ENCODE measurements around the gene MAP3K8. TPM values are rescaled to one million over a fixed set of nuclear protein-coding genes. Genes with fewer than 3 reads are reported as not detected.
A peak's percentile ranks its signal among the peaks of the same experiment; 100 is the strongest.

The MAP3K8 gene
- total and polyA plus RNA-seq, 11 donors: 3.6 to 39.0 (median 5.8) TPM

DNA sequence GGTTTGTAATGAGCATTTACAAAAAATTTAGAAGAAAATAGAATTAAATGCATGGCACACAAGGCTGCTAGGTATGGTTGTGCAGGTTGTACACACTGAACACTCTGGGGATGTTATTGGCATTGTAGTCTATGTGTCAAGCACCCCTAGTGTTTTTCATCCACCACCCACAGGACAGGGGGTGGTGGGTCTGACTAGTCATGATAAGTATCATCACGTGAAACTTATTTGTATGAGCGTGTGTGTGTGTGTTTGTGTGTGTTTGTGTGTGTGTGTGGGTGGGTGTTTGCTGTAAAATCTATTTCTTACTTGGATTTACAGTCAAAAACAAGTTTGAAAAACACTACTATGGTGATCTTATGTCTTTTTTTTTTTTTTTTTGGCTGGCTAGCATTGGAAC is 66.5 kb downstream of the MAP3K8 start:
- no peak for TF ChIP-seq CTCF (IDR thresholded peaks at IDR 0.05)
- TF ChIP-seq POLR2A (IDR thresholded peaks at IDR 0.05): no peak
- DNase-seq (no peak), ATAC-seq (no peak)
- no peak overlapping the region for H3K27ac ChIP-seq
- peaks cover 0 to 59% (median 0%) of the 10 kb centered on the region in 12 donors for H3K4me1 ChIP-seq
- H3K27me3 ChIP-seq: peaks cover 0 to 5% (median 0%) of the 10 kb centered on the region in 9 donors
- intact Hi-C loops (cut with DNase I): no loop called here
- no peaks in the 10 kb centered on the region for H3K36me3 ChIP-seq
- H3K4me3 ChIP-seq: no peak overlapping the region
- H3K9me3 ChIP-seq: no peaks in the 10 kb centered on the region
- 93 to 98% (median 96%) methylated on average over 2 of the region's 2 CpGs for WGBS, 4 donors

DNA sequence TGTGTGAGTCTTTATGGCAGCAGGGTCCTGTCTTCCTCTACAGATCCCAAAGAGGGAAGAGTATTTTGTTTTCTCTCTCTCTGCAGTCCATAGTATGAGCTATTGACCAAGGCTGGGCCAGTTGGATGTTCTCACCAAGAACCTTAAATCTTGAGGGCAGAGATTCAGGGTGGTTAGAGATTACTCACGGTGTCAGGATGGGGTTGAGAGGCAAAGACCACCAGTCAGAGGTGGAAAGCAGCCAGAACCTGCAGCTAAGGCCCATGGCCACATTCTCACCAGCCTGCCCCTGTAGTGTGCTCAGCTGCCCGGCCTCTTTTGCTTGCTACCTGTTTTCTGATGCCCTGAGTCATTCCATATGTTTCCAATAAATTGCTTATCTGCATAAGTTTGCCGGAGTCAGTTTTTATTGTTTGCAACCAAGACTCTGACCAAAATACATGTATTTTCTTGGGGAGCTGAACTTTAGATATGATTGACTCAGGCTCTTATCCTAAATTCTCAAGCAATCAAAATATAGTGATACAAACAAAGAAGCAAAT is 67.0 kb downstream of the MAP3K8 start:
- TF ChIP-seq CTCF (IDR thresholded peaks at IDR 0.05) (no peak), POLR2A (IDR thresholded peaks at IDR 0.05) (no peak)
- intact Hi-C loops (cut with DNase I): no loop called here
- ATAC-seq: no peak

DNA sequence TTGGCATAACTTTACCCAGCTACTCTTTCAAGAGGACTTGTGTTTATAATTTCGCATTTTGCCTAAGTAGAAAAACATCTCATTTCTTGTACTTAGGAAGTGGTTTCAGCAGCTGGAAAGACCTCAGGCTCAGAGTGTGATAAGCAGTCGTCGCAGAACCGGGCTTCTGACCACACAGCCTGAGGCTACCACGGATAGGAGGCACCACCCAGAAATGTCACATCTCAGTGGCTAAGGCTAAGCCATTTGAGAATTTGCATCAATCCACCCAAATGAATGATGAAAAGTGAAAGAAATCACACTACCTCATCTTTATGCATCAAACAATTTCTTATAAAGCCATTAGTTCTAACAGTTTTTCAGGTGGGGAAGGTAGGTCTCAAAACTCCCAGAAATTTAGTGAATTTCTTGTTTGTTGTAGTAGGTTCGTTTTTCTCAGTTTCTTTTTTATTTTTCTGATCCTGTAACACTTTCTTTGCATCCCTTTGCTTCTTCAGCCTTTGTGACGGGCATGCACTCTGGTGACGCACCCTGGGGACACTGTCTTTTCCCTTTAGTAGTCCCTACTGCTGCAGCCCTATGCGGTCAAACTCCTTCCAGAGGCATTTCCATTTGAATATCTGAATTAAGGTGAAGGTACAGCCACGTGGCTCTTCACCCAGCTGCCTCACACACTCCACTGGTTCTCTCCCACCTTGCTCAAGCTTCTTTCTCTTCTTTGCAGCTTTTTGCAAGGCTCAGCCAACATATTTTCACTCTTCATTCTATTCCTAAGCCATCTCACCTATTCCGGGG is 68.5 kb downstream of the MAP3K8 start:
- no peak overlapping the region for H3K4me3 ChIP-seq
- intact Hi-C loops (cut with DNase I): no loop called here
- DNase-seq: peak in 1 of 5 donors; percentile 26
- peak overlapping the region in 1 of 12 donors; percentile 28 for H3K27ac ChIP-seq
- peaks cover 0 to 70% (median 0%) of the 10 kb centered on the region in 12 donors for H3K4me1 ChIP-seq
- no peaks in the 10 kb centered on the region for H3K9me3 ChIP-seq
- 51 to 56% (median 52%) methylated on average over 11 of the region's 11 CpGs for WGBS, 4 donors
- no peak for TF ChIP-seq POLR2A (IDR thresholded peaks at IDR 0.05)
- no peak for TF ChIP-seq CTCF (IDR thresholded peaks at IDR 0.05)
- H3K27me3 ChIP-seq: peaks cover 0 to 10% (median 0%) of the 10 kb centered on the region in 9 donors
- ATAC-seq: peak in 1 of 4 donors; percentile 63
- no peaks in the 10 kb centered on the region for H3K36me3 ChIP-seq

More for the DNA sequence above, 67.0 kb downstream of the MAP3K8 start:
- Histone ChIP-seq H3K4me3 (no peak overlapping the region), H3K4me1 (peaks cover 0 to 63% (median 0%) of the 10 kb centered on the region in 12 donors), H3K9me3 (no peaks in the 10 kb centered on the region), H3K27ac (peak overlapping the region in 1 of 12 donors; percentile 28), H3K36me3 (no peaks in the 10 kb centered on the region), H3K27me3 (peaks cover 0 to 10% (median 0%) of the 10 kb centered on the region in 9 donors)
- WGBS, 4 donors: 72 to 82% (median 76%) methylated on average over 3 of the region's 3 CpGs
- DNase-seq: no peak

- Histone ChIP-seq H3K9me3 (no peaks in the 10 kb centered on the region), H3K4me3 (no peak overlapping the region), H3K27me3 (peaks cover 0 to 10% (median 0%) of the 10 kb centered on the region in 9 donors), H3K4me1 (peaks cover 0 to 61% (median 0%) of the 10 kb centered on the region in 12 donors), H3K27ac (peak overlapping the region in 1 of 12 donors; percentile 89), H3K36me3 (no peaks in the 10 kb centered on the region)
- DNase-seq (no peak), ATAC-seq (no peak)
- intact Hi-C loops (cut with DNase I): no loop called here
- WGBS, 4 donors: 83 to 89% (median 85%) methylated on average over 10 of the region's 10 CpGs
- TF ChIP-seq CTCF (IDR thresholded peaks at IDR 0.05) (no peak), POLR2A (IDR thresholded peaks at IDR 0.05) (no peak)
Measured at GRCh38 chr10:30503700-30504266, 69.8 kb downstream of the MAP3K8 start.
